ENCODE results near the gene TVP23C.

DNA sequence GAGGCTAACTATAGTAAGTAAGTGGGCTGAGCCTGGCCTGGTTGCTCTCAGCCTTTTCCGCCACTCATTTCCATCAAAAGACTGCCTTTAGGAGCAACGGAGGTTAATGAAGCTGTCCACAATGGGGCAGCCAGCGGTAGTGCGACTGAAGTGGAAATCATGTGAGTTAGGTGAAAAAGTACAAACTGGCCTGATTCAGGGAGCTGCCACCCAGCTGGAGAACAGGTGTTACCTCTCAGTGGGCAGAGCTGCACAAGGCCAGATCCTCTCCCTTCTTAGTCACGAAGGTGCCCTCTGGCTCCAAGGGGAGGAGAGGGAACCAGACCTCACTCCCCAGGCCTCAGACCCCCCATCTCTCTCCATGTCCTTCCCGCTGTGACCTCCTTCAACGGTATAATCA is 61.5 kb downstream of the TVP23C start:
- TF ChIP-seq POLR2A (IDR thresholded peaks at IDR 0.05): no peak
- TF ChIP-seq, protein P1, sequence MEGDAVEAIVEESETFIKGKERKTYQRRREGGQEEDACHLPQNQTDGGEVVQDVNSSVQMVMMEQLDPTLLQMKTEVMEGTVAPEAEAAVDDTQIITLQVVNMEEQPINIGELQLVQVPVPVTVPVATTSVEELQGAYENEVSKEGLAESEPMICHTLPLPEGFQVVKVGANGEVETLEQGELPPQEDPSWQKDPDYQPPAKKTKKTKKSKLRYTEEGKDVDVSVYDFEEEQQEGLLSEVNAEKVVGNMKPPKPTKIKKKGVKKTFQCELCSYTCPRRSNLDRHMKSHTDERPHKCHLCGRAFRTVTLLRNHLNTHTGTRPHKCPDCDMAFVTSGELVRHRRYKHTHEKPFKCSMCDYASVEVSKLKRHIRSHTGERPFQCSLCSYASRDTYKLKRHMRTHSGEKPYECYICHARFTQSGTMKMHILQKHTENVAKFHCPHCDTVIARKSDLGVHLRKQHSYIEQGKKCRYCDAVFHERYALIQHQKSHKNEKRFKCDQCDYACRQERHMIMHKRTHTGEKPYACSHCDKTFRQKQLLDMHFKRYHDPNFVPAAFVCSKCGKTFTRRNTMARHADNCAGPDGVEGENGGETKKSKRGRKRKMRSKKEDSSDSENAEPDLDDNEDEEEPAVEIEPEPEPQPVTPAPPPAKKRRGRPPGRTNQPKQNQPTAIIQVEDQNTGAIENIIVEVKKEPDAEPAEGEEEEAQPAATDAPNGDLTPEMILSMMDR (IDR thresholded peaks at IDR 0.05): no peak

Measured in adrenal gland (tissue), 5 donors.